OCI-LY3 (cell line): Measurements from ENCODE around the gene MEG3.

ENCODE experiments used
- H2AFZ ChIP-seq: fragments of 200-600, 300-600 bp; shearing (Covaris generic); 2 replicates; pipeline ENCODE4 v1.6.0; 2014; ENCODE audit warnings: antibody characterized with exemption, low read depth, low read length
- H3K27ac ChIP-seq: fragments of 200-600, 300-600 bp; sonication (generic); 2 replicates; pipeline ENCODE4 v1.5.1; 2014; ENCODE audit warnings: mild to moderate bottlenecking, low read length, moderate library complexity, mixed read lengths
- H3K27me3 ChIP-seq: fragments of 200-600, 300-600 bp; sonication (generic); 2 replicates; pipeline ENCODE4 v1.6.1; 2014; ENCODE audit warnings: low read depth, low read length, mixed read lengths
- H3K36me3 ChIP-seq: fragments of 200-600, 300-600 bp; sonication (generic); replicated peaks from 2 replicates; pipeline ENCODE3; 2014; ENCODE audit warnings: low read depth, low read length, mixed read lengths
- H3K4me1 ChIP-seq: fragments of 300-600, 200-600 bp; sonication (generic); 2 replicates; pipeline ENCODE4 v1.6.1; 2014; ENCODE audit warnings: low read length, mixed read lengths
- H3K4me2 ChIP-seq: fragments of 200-600, 300-600 bp; sonication (generic); 2 replicates; pipeline ENCODE4 v1.6.1; 2014; ENCODE audit warnings: low read length, mixed read lengths
- H3K4me3 ChIP-seq: fragments of 300-600, 200-600 bp; sonication (generic); 2 replicates; pipeline ENCODE4 v1.5.1; 2014; ENCODE audit warnings: antibody characterized with exemption, mild to moderate bottlenecking, low read length, moderate library complexity
- H3K79me2 ChIP-seq: fragments of 300-600, 200-600 bp; shearing (Covaris generic); 2 replicates; pipeline ENCODE4 v1.6.1; 2014; ENCODE audit warnings: mild to moderate bottlenecking, low read length, mixed read lengths
- H3K9ac ChIP-seq: fragments of 300-600, 200-600 bp; shearing (Covaris generic); 2 replicates; pipeline ENCODE4 v1.6.0; 2014; ENCODE audit warnings: mild to moderate bottlenecking, low read length, moderate library complexity
- H3K9me3 ChIP-seq: fragments of 200-600, 300-600 bp; shearing (Covaris generic); 2 replicates; pipeline ENCODE4 v1.6.1; 2014; ENCODE audit warnings: low read length, mixed read lengths; ENCODE audit not compliant: insufficient read depth
- H4K20me1 ChIP-seq: fragments of 200-600, 300-600 bp; sonication (generic); 2 replicates; pipeline ENCODE4 v1.6.1; 2016; ENCODE audit warnings: low read length, mixed read lengths; ENCODE audit not compliant: insufficient read depth
- CTCF ChIP-seq: fragments of 200-600, 300-600 bp; sonication (generic); IDR thresholded peaks from 2 replicates; pipeline ENCODE4 v1.5.1; 2014; ENCODE audit warnings: antibody characterized with exemption, low read length, low read depth
- EZH2phosphoT487 ChIP-seq: fragments of 200-600 bp; shearing (Covaris generic); IDR thresholded peaks from 2 replicates; pipeline ENCODE4 v1.6.1; 2018; ENCODE audit warnings: antibody characterized with exemption, mixed run types, low read depth

MEG3 gene

DNA sequence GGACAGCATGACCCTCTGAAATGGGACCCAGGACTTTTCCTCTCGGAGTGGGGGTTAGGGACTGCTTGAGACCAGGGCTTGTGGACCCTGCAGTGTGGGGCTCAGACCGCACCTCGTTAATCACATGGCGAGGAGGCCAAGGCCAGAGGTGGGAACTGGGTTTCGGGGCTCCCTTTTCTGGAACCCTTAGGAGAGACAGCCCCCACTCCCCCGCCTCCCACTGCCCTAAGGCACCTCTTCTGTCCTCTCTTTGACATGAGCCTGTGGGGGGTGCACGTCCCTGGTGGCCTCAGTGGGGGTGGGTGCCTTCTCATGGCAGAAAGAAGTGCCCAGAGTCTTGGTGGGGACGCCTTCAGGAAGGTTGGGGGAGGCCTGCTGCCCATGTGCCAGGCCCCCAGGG, 53.3 kb downstream of the MEG3 start:
- Histone ChIP-seq H3K36me3 (no peaks in the 10 kb centered on the region), H3K27me3 (no peaks in the 10 kb centered on the region), H3K79me2 (no peaks in the 10 kb centered on the region), H3K9me3 (no peaks in the 10 kb centered on the region), H3K4me1 (no peaks in the 10 kb centered on the region), H3K27ac (no peak overlapping the region), H4K20me1 (no peaks in the 10 kb centered on the region), H3K4me2 (no peak overlapping the region), H2AFZ (no peak overlapping the region), H3K4me3 (no peak overlapping the region), H3K9ac (no peak overlapping the region)
- TF ChIP-seq CTCF (no peak), EZH2phosphoT487 (no peak)

DNA sequence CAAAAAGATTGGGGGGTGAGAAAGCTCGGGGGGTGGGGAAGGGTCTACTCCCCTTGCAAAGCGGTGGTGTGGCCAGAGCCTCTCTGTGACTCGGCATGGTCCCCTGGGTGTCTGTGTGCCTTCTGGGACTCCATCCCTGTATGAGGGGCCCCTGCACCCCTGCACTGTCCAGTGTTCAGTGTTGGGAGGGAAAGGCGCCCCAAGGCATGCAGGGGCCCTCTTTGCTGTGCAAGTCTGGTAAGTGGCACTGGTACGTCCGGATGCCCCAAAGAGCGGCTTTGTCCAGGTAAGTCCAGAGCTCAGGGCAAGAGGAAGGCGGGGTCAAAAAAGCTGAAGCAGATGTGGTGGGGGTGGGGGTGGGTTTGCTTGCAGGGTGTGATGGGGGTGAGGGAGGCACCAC, 53.9 kb downstream of the MEG3 start:
- Histone ChIP-seq H3K79me2 (no peaks in the 10 kb centered on the region), H2AFZ (no peak overlapping the region), H3K36me3 (no peaks in the 10 kb centered on the region), H4K20me1 (no peaks in the 10 kb centered on the region), H3K4me2 (no peak overlapping the region), H3K9ac (no peak overlapping the region), H3K9me3 (no peaks in the 10 kb centered on the region), H3K4me1 (no peaks in the 10 kb centered on the region), H3K27ac (no peak overlapping the region), H3K27me3 (no peaks in the 10 kb centered on the region), H3K4me3 (no peak overlapping the region)
- no peak for TF ChIP-seq EZH2phosphoT487
- no peak for TF ChIP-seq CTCF

GRCh38 chr14:100880271-100881101, 54.6 kb downstream of the MEG3 start:
- TF ChIP-seq CTCF (no peak), EZH2phosphoT487 (no peak)

DNA sequence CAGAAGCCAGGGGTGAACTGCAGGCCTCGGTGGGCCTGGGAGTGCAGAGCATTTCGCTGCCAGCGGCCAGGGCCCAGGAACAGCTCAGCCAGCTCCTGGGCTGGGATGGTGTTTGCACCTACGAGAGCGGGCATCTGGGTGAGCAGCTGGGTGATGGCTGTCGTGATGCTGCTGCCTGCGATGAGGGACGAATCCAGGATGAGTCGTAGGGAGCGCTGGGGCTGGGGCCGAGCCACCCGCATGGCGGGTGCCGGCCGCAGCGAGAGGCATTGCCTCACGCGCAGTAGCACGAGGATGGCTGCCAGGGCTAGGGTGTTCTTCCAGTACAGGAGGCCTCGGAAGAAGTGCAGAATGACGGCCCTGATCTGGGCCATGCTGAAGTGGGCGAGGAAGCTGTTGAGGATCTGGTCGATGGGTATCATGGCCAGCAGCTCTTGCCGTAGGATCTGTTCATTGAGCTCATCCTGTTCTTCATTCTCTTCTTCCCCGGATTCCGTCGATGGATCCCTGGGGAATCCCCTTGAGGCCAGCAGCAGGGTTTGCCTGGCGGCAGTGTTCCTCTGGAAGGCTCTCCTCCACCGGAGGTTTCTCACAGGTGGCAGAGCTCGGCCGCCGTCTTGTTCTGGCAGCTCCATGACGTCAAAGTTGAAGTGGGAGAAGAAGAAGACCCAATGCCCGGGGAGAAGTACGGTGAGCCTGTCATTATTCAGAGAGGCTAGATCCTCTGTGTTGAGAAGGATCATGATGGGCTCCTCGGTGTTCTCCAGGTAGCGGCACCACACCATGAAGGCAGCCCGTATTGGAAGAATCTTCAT, 55.5 kb downstream of the MEG3 start:
- H3K4me2 ChIP-seq, result no peak overlapping the region
- no peak for TF ChIP-seq CTCF
- H3K4me1 ChIP-seq, result no peaks in the 10 kb centered on the region
- no peaks in the 10 kb centered on the region for H3K27me3 ChIP-seq
- no peaks in the 10 kb centered on the region for H4K20me1 ChIP-seq
- no peaks in the 10 kb centered on the region for H3K9me3 ChIP-seq
- H3K27ac ChIP-seq, result no peak overlapping the region
- H3K9ac ChIP-seq, result no peak overlapping the region
- H3K36me3 ChIP-seq, result no peaks in the 10 kb centered on the region
- H2AFZ ChIP-seq, result no peak overlapping the region
- no peak overlapping the region for H3K4me3 ChIP-seq
- no peaks in the 10 kb centered on the region for H3K79me2 ChIP-seq

More at GRCh38 chr14:100880271-100881101, 54.6 kb downstream of the MEG3 start:
- H3K27me3 ChIP-seq, result no peaks in the 10 kb centered on the region
- H3K4me3 ChIP-seq, result no peak overlapping the region
- H4K20me1 ChIP-seq, result no peaks in the 10 kb centered on the region
- H3K27ac ChIP-seq, result no peak overlapping the region
- H3K79me2 ChIP-seq, result no peaks in the 10 kb centered on the region
- no peaks in the 10 kb centered on the region for H3K9me3 ChIP-seq
- H3K4me1 ChIP-seq, result no peaks in the 10 kb centered on the region
- no peak overlapping the region for H3K4me2 ChIP-seq
- H3K36me3 ChIP-seq, result no peaks in the 10 kb centered on the region
- H2AFZ ChIP-seq, result no peak overlapping the region
- H3K9ac ChIP-seq, result no peak overlapping the region
